Small intestine (tissue), 7 donors: ENCODE results near the gene GSTCD. TPM values are rescaled to one million over a fixed set of nuclear protein-coding genes. Genes with fewer than 3 reads are reported as not detected.

Experiments used
- DNase-seq, 2 donors: peaks; one replicate each; pipeline versions ENCODE4 v3.0.0 to v3.0.0-alpha.2; 2013
- FAIRE-seq: peaks from 2 replicates; lab custom pipeline; 2012; peaks lifted over from hg19 to GRCh38; lab: Jason Lieb, UNC
- H3K27ac ChIP-seq, 3 donors: one replicate each; pipeline ENCODE4 v1.5.1; 2013; ENCODE audit warnings: low read length in 2 of 3, mild to moderate bottlenecking in 2 of 3, control low read depth in 1 of 3, inconsistent platforms in 1 of 3, low read depth in 1 of 3, moderate library complexity in 1 of 3
- H3K27me3 ChIP-seq, 3 donors: one replicate each; pipeline ENCODE4 v1.6.1; 2013; ENCODE audit warnings: low read length in 3 of 3, inconsistent platforms in 1 of 3; ENCODE audit not compliant: control insufficient read depth in 3 of 3, insufficient read depth in 3 of 3
- H3K36me3 ChIP-seq, 3 donors: one replicate each; pipeline ENCODE4 v1.6.1; 2013; ENCODE audit warnings: low read length in 3 of 3, inconsistent platforms in 1 of 3, low read depth in 1 of 3, mild to moderate bottlenecking in 1 of 3, moderate library complexity in 1 of 3; ENCODE audit not compliant: control insufficient read depth in 3 of 3, insufficient read depth in 2 of 3
- H3K4me1 ChIP-seq, 3 donors: one replicate each; pipeline ENCODE4 v1.6.1; 2013; ENCODE audit warnings: low read length in 2 of 3, inconsistent platforms in 1 of 3, low read depth in 1 of 3, mild to moderate bottlenecking in 1 of 3, moderate library complexity in 1 of 3; ENCODE audit not compliant: control insufficient read depth in 3 of 3, insufficient read depth in 2 of 3
- H3K4me3 ChIP-seq, 3 donors: one replicate each; pipeline ENCODE4 v1.5.1; 2013; ENCODE audit warnings: low read length in 3 of 3, control low read depth in 1 of 3, inconsistent platforms in 1 of 3, low read depth in 1 of 3, mild to moderate bottlenecking in 1 of 3, moderate library complexity in 1 of 3
- H3K9me3 ChIP-seq, 2 donors: one replicate each; pipeline ENCODE4 v1.6.1; 2013; ENCODE audit warnings: low read depth in 1 of 2, low read length in 1 of 2; ENCODE audit not compliant: control insufficient read depth in 2 of 2, insufficient read depth in 1 of 2
- WGBS, 3 donors: extraction: QIAGEN DNeasy Blood & Tissue Kit; methylation state at CpG; one replicate each; pipeline ENCODE4 v1.1.7; 2013; 5-methylcytosine and 5-hydroxymethylcytosine counted together
- polyA plus RNA-seq, 4 donors: library from polyadenylated mRNA; stranded (reverse) in 3 of 4; unstranded in 1 of 4; fragments of 200-250 nt in 3 of 4; fragments of 120-200 nt in 1 of 4; gene quantifications; one replicate each; pipeline versions ENCODE4 v1.2.1 to v1.2.3, GENCODE V29; 2013
- donor health status: healthy with polysubstance abuse.
- donor health status: control.
- donor health status: control.
- donor health status: Bipolar disorder and iron deficiency.
- donor health status: healthy.

GSTCD gene
- polyA plus RNA-seq, 4 donors: 1.4 to 8.7 (median 3.3) TPM

GRCh38 chr4:105831189-105831588 lies 122.6 kb downstream of the GSTCD start:
- Histone ChIP-seq H3K36me3 (peaks cover 0 to 12% (median 2%) of the 10 kb centered on the region in 3 donors), H3K27ac (no peak overlapping the region), H3K27me3 (no peaks in the 10 kb centered on the region), H3K9me3 (peaks cover 0 to 5% of the 10 kb centered on the region in 2 donors), H3K4me1 (no peaks in the 10 kb centered on the region), H3K4me3 (no peak overlapping the region)
- DNase-seq (no peak), FAIRE-seq (no peak)
- 91 to 98% (median 92%) methylated on average over 2 of the region's 2 CpGs for WGBS, 3 donors

GRCh38 chr4:105835177-105835576 lies 126.6 kb downstream of the GSTCD start:
- H3K27ac ChIP-seq: no peak overlapping the region
- H3K36me3 ChIP-seq: peaks cover 0 to 15% (median 2%) of the 10 kb centered on the region in 3 donors
- DNase-seq (no peak), FAIRE-seq (no peak)
- peaks cover 0 to 5% of the 10 kb centered on the region in 2 donors for H3K9me3 ChIP-seq
- no peaks in the 10 kb centered on the region for H3K4me1 ChIP-seq
- H3K4me3 ChIP-seq: no peak overlapping the region
- H3K27me3 ChIP-seq: no peaks in the 10 kb centered on the region
- WGBS, 3 donors: 95 to 98% (median 96%) methylated on average over 6 of the region's 6 CpGs

- no peak for FAIRE-seq
- H3K36me3 ChIP-seq: peaks cover 0 to 15% (median 2%) of the 10 kb centered on the region in 3 donors
- no peak for DNase-seq
- 91 to 94% (median 92%) methylated on average over 3 of the region's 3 CpGs for WGBS, 3 donors
- no peaks in the 10 kb centered on the region for H3K27me3 ChIP-seq
- peaks cover 0 to 5% of the 10 kb centered on the region in 2 donors for H3K9me3 ChIP-seq
- H3K4me1 ChIP-seq: no peaks in the 10 kb centered on the region
- H3K27ac ChIP-seq: no peak overlapping the region
- H3K4me3 ChIP-seq: no peak overlapping the region
Measured at GRCh38 chr4:105836537-105836936, 128.0 kb downstream of the GSTCD start.

DNA sequence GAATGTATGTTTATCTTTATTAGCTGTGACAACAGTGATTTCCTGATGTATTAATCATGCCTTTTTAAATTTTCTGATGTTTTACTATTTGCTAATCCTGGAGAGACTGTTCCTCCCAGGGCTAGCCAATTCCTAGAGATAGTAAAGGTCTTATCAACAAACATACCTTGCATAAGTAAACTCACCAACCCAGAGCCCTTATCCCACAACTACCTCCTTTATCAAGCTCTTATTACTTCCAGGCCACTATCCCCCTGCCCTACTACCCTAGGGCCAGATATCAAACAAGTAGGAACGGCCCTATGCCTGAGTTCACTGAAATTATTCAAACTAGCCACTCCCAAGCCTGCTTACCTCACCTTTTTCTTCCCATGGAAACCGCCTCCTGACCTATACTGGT lies 128.5 kb downstream of the GSTCD start:
- H3K27ac ChIP-seq: no peak overlapping the region
- DNase-seq (peak; percentile 10 to 20), FAIRE-seq (no peak)
- H3K36me3 ChIP-seq: peaks cover 0 to 15% (median 2%) of the 10 kb centered on the region in 3 donors
- H3K4me3 ChIP-seq: no peak overlapping the region
- H3K27me3 ChIP-seq: no peaks in the 10 kb centered on the region
- no peaks in the 10 kb centered on the region for H3K4me1 ChIP-seq
- WGBS, 3 donors: 52 to 84% (median 72%) methylated on average over 2 of the region's 2 CpGs
- H3K9me3 ChIP-seq: peaks cover 0 to 5% of the 10 kb centered on the region in 2 donors

DNA sequence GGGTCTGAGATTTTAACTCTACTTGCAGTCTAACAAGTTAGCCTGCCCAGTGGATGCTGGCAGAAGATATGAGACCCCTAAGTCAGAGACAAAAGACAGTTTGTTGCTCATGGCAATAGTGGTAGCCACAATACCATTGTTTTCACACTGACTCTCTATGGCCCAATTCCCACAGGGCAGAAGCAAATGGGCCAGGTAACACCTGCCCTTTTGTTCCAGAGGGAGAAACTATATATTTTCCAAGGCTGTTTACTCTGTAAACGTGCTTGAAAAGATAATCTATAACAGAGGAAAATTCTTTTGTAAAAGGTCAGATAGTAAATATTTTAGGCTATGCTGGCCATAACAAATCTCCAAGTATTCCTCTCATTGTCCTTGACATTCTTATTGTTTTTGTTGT lies 129.5 kb downstream of the GSTCD start:
- no peak for DNase-seq
- Histone ChIP-seq H3K9me3 (peaks cover 0 to 5% of the 10 kb centered on the region in 2 donors), H3K27me3 (no peaks in the 10 kb centered on the region), H3K4me3 (no peak overlapping the region), H3K4me1 (no peaks in the 10 kb centered on the region), H3K36me3 (peaks cover 0 to 15% (median 2%) of the 10 kb centered on the region in 3 donors), H3K27ac (no peak overlapping the region)
- 50 to 65% (median 64%) methylated on average over 1 of the region's 1 CpG for WGBS, 3 donors
- FAIRE-seq: no peak

DNA sequence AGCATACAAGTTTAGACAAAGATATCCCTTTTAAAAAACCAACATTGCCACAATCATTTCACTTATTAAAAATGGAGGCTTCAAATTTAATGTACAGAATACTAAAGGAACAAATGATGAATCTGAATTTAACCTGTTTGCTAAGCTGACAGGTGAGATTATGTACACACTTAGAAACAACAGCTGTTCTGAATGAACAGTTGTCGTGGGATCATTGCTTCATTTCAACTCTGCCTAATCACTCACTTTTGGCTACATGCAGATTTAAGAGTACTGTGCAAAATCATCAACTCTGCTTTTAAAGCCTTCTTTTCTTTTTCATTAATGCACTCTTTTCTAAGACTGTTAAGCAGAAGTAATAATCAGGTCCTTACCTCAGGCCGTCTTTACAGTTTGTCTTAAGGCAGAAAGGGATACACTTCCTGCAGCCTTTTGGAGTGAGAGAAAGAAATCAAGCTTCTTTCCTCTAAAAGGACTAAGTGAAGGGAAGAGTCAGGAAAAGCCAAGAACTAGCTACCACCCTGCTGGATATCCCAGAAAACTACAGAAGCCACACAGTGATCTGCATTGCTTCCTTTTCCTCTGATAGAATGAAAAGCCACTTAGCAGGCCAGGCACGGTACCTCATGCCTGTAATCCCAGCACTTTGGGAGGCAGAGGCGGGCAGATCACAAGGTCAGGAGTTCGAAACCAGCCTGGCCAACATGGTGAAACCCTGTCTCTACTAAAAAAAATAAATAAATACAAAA lies 132.0 kb downstream of the GSTCD start:
- FAIRE-seq: no peak
- H3K4me3 ChIP-seq: no peak overlapping the region
- H3K36me3 ChIP-seq: peaks cover 0 to 10% (median 0%) of the 10 kb centered on the region in 3 donors
- H3K4me1 ChIP-seq: no peaks in the 10 kb centered on the region
- H3K27ac ChIP-seq: no peak overlapping the region
- peaks cover 0 to 5% of the 10 kb centered on the region in 2 donors for H3K9me3 ChIP-seq
- WGBS, 3 donors: 89 to 92% (median 91%) methylated on average over 5 of the region's 5 CpGs
- no peak for DNase-seq
- H3K27me3 ChIP-seq: no peaks in the 10 kb centered on the region

DNA sequence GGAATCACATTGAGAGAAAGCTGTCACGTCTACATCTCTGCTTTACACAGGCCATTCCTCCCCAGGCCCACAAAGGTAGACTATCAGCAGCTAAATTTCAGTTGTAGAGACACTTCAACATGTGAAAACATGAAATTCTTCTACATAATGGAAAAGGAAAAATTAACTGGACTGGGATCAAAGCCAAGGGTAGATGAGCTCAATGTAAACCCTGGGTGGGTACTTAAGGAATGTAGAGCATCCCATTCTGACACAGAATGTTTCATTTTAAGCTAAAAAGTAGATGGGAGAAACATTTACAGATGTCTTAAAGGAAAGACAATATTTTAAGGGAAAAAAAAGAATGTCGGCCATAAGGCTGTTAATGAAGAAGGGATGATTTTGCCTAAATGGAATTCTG lies 135.4 kb downstream of the GSTCD start:
- Histone ChIP-seq H3K27ac (no peak overlapping the region), H3K36me3 (peaks cover 0 to 2% (median 0%) of the 10 kb centered on the region in 3 donors), H3K9me3 (no peaks in the 10 kb centered on the region), H3K27me3 (no peaks in the 10 kb centered on the region), H3K4me1 (peaks cover 0 to 2% (median 0%) of the 10 kb centered on the region in 3 donors), H3K4me3 (no peak overlapping the region)
- whole genome bisulfite sequencing, 3 donors: 85 to 95% (median 90%) methylated on average over 2 of the region's 2 CpGs
- DNase-seq (no peak), FAIRE-seq (no peak)

- H3K9me3 ChIP-seq: no peaks in the 10 kb centered on the region
- 88 to 91% (median 89%) methylated on average over 3 of the region's 3 CpGs for WGBS, 3 donors
- no peak overlapping the region for H3K4me3 ChIP-seq
- H3K27me3 ChIP-seq: no peaks in the 10 kb centered on the region
- FAIRE-seq (no peak), DNase-seq (no peak)
- H3K27ac ChIP-seq: no peak overlapping the region
- H3K36me3 ChIP-seq: peaks cover 0 to 2% (median 0%) of the 10 kb centered on the region in 3 donors
- peaks cover 2 to 4% (median 2%) of the 10 kb centered on the region in 3 donors for H3K4me1 ChIP-seq
Measured at GRCh38 chr4:105845559-105845958, 137.0 kb downstream of the GSTCD start.
